Adipose tissue (tissue), 3 donors: Measurements from ENCODE around the gene CARF. TPM values are rescaled to one million over a fixed set of nuclear protein-coding genes. Genes with fewer than 3 reads are reported as not detected.
"Not testable (repeated sequence)": the region's sequence is repeated elsewhere in the genome, so short reads cannot be mapped to it uniquely, and the experiment has no call there.

Experiments used
- H3K27ac ChIP-seq: one replicate; pipeline ENCODE4 v1.5.1; 2013; ENCODE audit warnings: low read depth, low read length
- WGBS, 3 donors: extraction: QIAGEN DNeasy Blood & Tissue Kit; methylation state at CpG; one replicate each; pipeline ENCODE4 v1.1.7; 2013; 5-methylcytosine and 5-hydroxymethylcytosine counted together
- polyA plus RNA-seq, 3 donors: library from polyadenylated mRNA; stranded (reverse); fragments of 200-250 nt; gene quantifications; one replicate each; pipeline ENCODE4 v1.2.3, GENCODE V29; 2013
- donor health status: healthy with polysubstance abuse.
- donor health status: Bipolar disorder and iron deficiency.
- donor health status: healthy.

The CARF gene
- polyA plus RNA-seq, 3 donors, result 1.7 to 2.2 (median 1.8) TPM

DNA sequence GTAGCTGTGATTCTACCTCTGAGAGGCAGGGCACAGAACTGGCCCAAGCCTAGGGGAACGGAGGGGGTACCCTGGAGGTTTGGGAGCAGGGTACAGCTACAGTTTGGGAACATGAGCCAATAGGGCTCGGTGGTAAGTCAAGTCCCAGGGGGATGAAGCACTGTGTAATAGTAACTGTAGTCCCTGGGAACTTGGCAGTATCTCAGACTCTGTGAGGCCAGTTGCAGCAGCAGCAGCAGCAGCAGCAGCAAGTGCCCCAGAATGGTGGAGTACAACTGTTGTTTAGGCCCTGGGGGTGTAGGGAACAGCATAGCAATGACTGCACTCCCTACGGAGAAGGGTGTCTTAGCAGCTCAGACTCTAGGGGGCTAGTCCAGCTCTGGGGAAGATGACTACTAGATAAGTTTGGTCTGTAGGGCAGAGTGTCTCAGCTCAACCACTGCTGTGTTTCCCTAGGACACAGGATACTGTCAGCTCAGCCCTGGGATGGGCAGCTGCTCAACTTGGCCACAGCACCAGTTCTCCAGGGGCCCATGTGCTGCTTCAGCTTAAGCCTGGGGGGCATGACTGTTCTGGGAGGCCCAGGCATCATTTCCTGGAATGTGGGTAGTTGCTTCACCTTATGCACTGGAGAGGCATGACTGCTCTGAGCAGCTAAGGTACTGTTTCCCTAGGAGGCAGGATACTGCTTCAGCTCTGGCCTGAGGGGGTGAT, 20.5 kb downstream of the CARF start:
- H3K27ac ChIP-seq, result no peak overlapping the region
- 83 to 89% (median 88%) methylated on average over 3 of the region's 3 CpGs for WGBS, 3 donors

DNA sequence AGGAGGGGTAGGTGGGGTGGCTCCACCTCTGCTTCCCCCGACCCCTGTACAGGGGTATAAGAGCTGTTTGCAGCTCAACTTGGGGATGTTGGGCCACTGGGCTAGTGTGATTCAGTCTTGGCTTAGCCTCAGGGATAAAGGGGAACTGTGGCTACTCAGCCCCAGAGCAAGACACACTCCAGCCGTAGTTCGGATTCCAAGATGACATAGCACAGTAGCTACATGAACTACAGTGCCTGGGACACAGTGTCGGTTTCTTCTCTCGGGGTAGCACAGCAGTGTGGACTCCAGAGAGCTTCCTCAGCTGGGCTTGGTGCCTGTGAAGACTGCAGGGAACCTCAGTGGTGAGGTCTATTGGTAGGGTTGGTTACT, 21.1 kb downstream of the CARF start:
- 76 to 88% (median 82%) methylated on average over 5 of the region's 5 CpGs for WGBS, 3 donors
- no peak overlapping the region for H3K27ac ChIP-seq

DNA sequence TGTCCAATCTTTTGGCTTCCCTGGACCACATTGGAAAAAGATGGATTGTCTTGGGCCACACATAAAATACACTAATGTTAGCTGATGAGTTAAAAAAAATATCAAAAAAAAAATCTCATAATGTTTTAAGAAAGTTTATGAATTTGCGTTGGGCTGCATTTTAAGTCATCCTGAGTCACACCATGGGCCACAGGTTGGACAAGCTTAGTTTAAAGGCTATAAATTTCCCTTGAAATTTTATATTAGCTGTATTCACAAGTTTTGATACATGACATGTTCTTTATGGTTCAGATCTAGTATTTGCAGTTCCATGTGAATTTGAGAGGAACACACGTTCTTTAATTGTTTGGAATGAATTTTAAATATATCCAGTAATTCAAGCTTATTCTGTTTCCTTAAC, 21.9 kb downstream of the CARF start:
- no peak overlapping the region for H3K27ac ChIP-seq
- WGBS, 3 donors, result 89 to 97% (median 92%) methylated on average over 2 of the region's 2 CpGs

DNA sequence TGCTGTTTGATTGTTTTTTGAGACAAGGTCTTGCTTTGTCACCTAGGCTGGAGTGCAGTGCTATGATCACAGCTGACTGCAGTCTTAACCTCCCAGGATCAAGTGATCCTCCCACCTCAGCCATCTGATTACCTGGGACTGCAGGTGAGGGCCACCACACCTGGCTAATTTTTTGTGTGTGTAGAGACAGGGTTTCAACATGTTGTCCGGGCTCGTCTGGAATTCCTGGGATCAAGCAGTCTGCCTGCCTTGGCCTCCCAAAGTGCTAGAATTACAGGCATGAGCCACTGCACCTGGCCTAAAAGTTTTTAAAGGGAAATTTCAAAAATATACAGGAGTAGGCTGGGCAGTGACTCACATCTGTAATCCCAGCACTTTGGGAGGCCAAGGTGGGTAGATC, 22.4 kb downstream of the CARF start:
- WGBS, 3 donors, result 95 to 96% (median 95%) methylated on average over 2 of the region's 2 CpGs
- no peak overlapping the region for H3K27ac ChIP-seq

DNA sequence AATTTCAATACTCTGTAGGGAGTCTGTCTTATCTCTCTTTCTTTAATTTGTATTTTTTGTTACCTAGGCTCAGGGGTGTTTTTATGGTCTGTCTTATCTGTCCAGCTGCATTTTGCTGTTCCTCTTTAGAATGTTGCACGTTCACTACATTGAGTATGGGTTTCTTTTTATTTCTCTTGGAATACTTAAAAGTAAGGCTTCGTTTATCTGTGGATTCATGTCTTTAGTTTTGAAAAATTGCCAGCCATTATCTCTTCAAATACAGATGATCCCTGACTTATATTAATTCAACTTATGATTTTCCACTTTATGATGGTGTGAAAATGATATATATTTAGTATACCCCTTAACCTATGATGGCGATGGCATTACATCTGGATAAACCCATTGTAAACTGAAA, 26.9 kb downstream of the CARF start:
- H3K27ac ChIP-seq, result no peak overlapping the region
- WGBS, 3 donors, result 94 to 98% (median 95%) methylated on average over 3 of the region's 3 CpGs

DNA sequence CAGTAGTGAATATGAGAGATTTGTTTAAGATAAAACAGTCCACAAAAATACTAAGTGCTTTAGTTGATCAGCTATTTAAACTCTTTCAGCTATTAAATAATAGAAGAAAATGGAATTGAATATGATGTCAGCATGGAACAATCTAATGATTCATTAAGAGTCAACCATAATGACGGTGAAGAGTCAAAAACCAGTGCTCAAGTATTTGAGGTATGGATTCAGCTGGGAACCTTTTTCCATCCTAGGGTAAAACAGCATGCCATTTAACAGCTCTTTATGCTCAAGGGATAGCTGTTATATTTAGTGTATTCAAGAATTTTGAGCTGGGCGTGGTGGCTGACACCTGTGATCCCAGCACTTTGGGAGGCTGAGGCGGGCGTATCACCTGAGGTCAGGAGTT, 29.7 kb downstream of the CARF start:
- no peak overlapping the region for H3K27ac ChIP-seq
- 98 to 100% (median 99%) methylated on average over 4 of the region's 4 CpGs for WGBS, 3 donors

DNA sequence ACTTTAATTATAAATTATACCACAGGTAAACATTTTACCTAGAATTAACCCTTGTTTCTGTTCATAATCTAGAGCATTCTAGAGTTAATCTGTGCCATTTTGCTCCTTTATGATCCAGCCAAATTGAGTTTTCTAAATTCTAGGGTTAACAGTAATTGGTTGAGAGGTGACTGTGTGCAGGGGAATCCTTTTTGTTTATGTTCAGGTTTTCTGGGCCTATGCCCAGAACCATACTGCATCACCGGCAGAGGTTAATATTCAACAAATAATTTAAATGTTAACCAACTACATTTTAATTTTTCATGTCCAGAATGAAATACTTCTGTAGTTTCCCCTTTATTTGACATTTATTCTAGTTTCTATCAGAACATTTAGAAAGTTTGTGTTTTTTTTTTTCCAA, 32.3 kb downstream of the CARF start:
- H3K27ac ChIP-seq, result no peak overlapping the region
- WGBS, 3 donors, result 20 to 82% (median 75%) methylated on average over 1 of the region's 1 CpG

DNA sequence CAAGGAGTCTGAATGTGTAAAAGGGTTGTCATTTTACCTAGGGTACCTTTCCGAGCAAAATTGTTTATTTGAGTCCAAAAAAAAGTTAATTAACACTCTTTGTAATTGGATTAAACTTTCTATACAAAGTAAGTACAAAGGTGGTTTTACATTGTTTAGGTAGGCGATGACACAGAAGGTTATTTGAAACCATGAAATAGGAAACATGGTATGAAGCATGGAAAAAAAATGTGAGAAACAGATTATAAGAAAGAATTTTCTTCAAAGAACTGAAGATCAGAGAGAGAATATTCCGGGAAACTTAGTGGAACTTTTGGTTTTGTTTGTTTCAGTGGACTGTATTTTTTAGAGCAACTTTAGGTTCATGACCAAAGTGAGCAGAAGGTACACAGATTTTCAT, 32.7 kb downstream of the CARF start:
- no peak overlapping the region for H3K27ac ChIP-seq
- 71 to 96% (median 91%) methylated on average over 3 of the region's 3 CpGs for WGBS, 3 donors

DNA sequence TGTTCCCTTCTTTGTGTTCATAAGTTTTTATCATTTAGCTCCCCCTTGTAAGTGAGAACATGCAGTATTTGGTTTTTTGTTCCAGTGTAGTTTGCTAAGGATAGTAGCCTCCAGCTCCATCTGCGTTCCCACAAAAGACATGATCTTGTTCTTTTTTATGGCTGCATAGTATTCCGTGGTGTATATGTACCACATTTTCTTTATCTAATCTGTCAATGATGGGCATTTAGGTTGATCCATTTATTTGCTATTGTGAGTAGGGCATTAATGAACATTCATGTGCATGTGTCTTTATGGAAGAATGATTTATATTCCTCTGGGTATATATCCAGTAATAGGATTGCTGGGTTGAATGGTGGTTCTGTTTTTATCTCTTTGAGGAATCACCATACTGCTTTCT, 33.4 kb downstream of the CARF start:
- 96 to 99% (median 99%) methylated on average over 2 of the region's 2 CpGs for WGBS, 3 donors

DNA sequence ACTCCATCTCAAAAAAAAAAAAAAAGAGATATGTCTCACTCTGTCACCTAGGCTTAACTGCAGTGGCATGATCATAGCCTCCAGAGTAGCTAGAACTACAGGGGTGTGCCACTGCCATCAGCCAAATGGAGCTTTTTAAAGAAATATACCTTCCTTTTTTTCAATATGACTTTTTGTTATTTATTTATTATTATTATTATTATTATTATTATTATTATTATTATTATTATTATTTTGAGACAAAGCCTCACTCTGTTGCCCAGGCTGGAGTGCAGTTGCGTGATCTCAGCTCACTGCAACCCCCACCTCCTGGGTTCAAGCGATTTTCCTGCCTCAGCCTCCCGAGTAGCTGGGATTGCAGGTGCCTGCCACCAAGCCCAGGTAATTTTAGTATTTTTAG, 37.3 kb downstream of the CARF start:
- WGBS, 3 donors, result 90 to 96% (median 95%) methylated on average over 3 of the region's 3 CpGs
- not testable (repeated sequence) for H3K27ac ChIP-seq

More for the DNA sequence above, 33.4 kb downstream of the CARF start:
- no peak overlapping the region for H3K27ac ChIP-seq

DNA sequence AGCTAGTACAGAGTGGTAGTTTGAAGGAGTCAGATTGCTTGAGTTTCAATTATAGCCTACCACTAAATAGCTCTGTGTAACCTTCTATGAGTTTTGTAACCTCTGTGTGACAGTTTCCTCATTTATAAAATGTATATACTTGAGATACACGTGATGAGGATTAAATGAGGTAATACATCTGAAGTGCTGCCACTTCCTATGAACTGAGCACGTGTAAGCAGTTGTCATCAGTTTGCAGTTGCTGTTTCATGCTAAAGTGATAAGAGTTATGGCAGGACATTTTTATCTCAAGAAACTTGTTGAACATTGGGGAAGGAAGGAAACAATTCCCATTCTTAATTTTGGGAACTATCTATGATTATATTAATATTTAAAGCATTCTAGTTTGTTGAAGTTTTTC, 38.5 kb downstream of the CARF start:
- WGBS, 3 donors, result 26 to 39% (median 34%) methylated on average over 2 of the region's 2 CpGs
- H3K27ac ChIP-seq, result no peak overlapping the region

DNA sequence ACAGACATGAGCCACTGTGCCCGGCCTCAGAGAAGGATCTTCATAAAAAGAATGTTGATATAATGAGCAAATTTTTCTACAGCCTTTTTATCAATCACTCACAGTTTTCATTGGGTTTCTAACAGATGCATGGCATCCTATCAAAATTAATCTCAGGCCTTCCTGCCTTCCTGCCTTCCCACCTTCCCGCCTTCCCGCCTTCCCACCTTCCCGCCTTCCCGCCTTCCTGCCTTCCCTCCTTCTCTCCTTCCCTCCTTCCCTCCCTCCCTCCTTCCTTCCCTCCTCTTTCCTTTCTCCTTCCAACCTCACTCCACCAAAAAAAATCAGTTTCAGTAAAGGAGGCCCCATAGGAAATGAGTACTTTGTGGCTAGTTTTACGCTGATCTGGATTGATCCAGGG, 48.4 kb downstream of the CARF start:
- H3K27ac ChIP-seq, result no peak overlapping the region
- 96 to 97% (median 96%) methylated on average over 6 of the region's 6 CpGs for WGBS, 3 donors

DNA sequence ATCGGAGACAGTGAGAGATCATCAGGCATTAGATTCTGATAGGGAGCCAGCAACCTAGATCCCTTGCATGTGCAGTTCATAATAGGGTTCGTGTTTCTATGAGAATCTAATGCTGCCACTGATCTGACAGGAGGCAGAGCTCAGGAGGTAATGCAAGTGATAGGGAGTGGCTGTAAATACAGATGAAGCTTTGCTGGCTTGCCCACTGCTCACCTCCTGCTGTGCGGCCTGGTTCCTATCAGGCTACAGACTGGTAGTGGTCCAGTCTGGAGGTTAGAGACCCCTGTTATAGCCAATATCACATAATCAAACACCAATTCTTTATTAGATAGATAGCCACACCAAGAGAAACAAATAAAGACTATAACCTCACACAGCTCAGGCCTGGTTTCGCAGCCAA, 51.6 kb downstream of the CARF start:
- WGBS, 3 donors, result 93 to 96% (median 95%) methylated on average over 4 of the region's 4 CpGs
- no peak overlapping the region for H3K27ac ChIP-seq

DNA sequence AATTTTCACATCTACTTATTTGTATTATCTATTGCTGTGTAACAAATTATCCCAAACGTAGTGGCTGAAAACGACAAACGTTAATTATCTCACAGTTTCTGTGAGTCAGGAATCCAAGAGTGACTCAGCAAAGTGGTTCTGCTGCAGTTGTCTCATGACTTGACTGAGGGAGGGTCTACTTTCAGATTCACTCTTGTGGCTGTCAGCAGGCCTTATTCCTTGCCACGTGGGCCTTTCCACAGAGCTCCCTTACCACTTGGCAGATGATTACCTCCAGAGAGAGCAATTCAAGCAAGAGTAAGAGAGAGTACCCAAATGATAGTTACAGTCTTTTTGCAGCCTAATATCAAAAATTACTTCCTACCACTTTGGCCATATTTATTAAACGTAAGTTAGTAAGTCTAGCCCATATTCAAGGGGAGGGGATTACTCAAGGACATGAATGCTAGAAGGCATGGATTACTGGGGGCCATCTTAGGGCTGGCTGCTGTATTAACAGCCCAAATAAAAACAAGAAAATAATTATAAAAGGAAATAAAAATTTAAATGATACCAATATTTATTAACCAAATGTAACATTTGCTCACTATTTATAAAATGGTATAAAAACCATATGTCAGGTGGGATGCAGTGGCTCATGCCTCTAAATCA, 53.9 kb downstream of the CARF start:
- 51 to 65% (median 55%) methylated on average over 5 of the region's 5 CpGs for whole genome bisulfite sequencing, 3 donors
- H3K27ac ChIP-seq, result no peak overlapping the region

DNA sequence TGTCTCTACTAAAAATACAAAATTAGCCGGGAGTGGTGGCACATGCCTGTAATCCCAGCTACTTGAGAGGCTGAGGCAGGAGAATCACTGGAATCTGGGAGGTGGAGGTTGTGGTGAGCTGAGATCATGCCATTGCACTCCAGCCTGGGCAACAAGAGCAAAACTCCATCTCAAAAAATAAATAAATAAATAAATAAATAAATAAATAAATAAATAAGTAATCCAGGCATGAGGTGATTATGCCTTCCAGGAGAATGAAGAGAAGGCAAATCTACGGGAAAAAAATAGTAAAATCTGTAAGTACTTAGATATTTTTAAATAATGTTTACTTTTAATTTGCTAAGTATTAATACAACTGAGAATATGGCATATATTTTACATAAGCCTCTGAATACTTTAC, 57.3 kb downstream of the CARF start:
- not testable (repeated sequence) for H3K27ac ChIP-seq
- WGBS, 3 donors, result 46 to 49% (median 48%) methylated on average over 2 of the region's 2 CpGs

DNA sequence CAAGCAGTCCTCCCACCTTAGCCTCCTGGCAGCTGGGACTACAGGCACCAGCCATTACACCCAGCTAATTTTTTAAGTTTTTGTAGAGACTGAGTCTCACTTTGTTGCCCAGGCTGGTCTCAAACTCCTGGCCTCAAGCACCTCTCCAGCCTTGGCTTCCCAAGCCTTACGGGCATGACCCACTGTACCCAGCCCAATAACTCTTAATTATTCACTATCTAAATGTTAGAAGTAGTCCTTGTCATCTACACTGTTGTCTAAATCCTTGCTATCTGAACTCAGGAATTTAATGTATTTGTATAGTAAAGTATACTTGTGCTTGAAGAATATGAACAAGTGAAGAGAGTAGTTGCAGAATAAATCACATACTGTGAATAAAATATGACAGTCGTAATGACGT, 64.7 kb downstream of the CARF start:
- 90 to 99% (median 95%) methylated on average over 3 of the region's 3 CpGs for WGBS, 3 donors
- H3K27ac ChIP-seq, result no peak overlapping the region

DNA sequence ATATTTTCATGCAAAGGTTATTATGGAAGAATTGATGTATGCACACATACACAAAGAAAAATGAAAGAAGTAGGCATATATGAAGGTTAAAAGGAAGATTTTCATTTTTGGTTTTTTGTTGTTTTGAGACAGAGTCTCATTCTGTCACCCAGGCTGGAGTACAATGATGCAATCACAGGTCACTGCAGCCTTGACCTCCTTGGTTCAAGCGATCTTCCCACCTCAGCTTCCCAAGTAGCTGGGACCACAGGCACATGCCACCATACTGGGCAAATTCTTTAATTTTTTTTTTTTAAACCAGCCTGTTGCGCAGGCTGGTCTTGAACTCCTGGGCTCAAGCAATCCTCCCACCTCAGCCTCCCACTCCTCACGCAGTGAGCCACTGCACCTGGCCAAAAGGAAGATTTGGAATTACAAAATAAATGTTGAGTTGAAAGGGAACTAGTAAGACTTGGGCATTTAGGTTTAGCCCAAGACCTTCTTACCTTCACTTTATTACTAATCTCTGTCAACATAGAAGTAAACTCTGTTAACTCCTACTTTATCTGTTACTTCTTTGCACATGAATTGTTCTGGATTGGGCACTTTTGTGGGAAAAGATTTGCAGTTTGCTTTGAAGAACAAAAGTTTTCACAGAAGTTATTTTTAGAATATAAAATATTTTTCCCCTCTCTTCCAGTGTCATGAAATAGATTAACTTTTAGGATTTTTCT, 70.9 kb downstream of the CARF start:
- 93 to 95% (median 95%) methylated on average over 3 of the region's 3 CpGs for WGBS, 3 donors
- no peak overlapping the region for H3K27ac ChIP-seq

DNA sequence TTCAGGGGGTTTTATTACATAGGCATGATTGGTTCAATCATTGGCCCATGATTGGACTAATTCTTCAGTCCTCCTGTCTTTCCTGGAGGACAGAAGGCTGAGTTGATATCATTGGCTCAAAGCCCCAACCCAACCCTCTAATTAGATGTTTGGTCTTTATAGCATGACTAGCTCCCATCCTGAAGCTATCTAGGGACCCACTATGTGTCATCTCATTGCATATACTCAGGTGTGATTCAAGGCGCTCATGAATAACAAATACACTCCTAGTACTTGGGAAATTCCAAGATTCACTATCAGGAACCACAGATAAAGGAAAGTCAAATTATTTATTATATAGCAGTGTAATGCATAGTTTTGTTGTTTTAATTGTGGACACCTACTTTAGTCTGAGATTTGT, 77.7 kb downstream of the CARF start:
- 97 to 99% (median 97%) methylated on average over 1 of the region's 1 CpG for WGBS, 3 donors
- no peak overlapping the region for H3K27ac ChIP-seq

DNA sequence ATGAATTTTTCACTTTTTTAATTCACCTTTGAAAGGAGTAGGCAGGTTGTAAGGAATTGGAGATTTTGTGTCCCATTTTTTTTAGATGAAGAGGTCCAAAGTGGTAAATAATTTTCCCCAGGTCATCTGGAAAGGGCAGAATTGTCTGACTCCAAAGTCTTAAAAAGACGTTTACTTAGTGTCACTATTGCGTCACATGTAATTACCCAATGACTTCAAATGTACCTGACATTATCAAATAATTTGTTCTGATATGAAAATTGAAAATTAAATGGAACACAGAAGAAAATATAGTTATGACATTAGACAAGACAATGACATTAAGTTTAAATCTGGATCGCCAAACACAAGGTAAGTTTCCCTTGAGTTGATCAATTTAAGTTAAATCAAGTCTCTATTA, 78.4 kb downstream of the CARF start:
- no peak overlapping the region for H3K27ac ChIP-seq
- 84 to 87% (median 85%) methylated on average over 3 of the region's 3 CpGs for WGBS, 3 donors

DNA sequence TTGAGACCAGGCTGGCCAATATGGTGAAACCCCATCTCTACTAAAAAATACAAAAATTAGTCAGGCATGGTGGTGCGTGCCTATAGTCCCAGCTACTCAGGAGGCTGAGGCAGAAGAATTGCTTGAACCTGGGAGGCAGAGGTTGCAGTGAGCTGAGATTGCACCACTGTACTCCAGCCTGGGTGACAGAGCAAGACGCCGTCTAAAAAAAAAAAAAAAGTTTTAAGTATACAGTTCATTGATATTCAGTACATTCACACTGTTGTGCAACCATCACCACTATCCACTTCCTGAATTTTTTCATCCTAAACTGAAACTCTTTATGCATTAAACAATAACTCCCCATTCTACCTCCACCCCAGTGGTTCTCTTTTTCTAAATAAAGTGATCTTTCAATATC, 85.0 kb downstream of the CARF start:
- 41 to 71% (median 61%) methylated on average over 1 to 3 of the region's 3 CpGs for WGBS, 3 donors
- not testable (repeated sequence) for H3K27ac ChIP-seq
